ENCODE data around the gene ARHGEF12.

- no peak for TF ChIP-seq CTCF (optimal IDR thresholded peaks at IDR 0.05 in 1 of 3, IDR thresholded peaks at IDR 0.05 in 1 of 3, conservative IDR thresholded peaks at IDR 0.05 in 1 of 3; ENCODE audit: extremely low read depth in 1 of 3, insufficient read depth in 2 of 3, low read length in 3 of 3)
- TF ChIP-seq EZH2 (IDR thresholded peaks at IDR 0.05; ENCODE audit: low read length): no peak
Observed at GRCh38 chr11:120329556-120329955, 6.7 kb upstream of the ARHGEF12 start.
